DMS79 treated with DMSO at 0.1 percent for 48 hours (cell line): ENCODE results near the gene ACOT7.
"Not testable (repeated sequence)": the region's sequence is repeated elsewhere in the genome, so short reads cannot be mapped to it uniquely, and the experiment has no call there.

ENCODE experiments used
- DNase-seq: peaks from one replicate; lab custom pipeline; 2025; lab: John Stamatoyannopoulos, UW

Gene ACOT7

GRCh38 chr1:6310116-6310848, 83.3 kb downstream of the ACOT7 start:
- peak; percentile 11 for DNase-seq

DNA sequence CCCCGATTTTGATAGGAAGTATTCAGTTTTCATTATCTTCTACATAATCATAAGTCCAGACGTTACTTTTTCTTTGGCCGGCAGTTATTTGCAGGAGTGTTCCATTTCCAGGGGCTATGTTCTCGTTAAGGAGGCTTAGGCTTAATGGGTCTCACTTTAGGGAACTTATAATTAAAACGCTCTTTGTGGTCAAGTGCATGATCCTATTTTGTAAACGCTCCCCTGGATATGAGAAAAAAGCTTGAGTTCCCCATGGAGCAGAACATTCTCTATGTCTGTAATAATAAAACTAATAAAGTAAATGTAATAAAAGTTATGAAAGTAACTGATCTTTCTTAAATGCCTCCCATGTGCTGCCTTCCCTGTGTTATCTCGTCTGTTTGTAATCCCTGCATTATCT, 84.0 kb downstream of the ACOT7 start:
- peak; percentile 31 for DNase-seq

DNA sequence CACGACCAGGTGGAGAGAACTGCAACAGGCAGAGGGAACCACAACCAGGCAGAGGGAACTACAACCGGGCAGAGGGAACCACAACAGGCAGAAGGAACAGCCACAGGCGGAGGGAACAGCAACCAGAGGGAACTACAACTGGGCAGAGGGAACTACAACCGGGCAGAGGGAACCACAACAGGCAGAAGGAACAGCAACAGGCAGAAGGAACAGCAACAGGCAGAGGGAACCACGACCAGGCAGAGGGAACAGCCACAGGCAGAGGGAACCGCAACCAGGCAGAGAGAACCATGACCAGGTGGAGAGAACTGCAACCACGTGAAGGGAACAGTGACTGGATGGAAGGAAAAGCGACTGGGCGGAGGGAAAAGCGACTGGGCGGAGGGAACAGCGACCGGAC, 85.1 kb downstream of the ACOT7 start:
- no peak for DNase-seq

DNA sequence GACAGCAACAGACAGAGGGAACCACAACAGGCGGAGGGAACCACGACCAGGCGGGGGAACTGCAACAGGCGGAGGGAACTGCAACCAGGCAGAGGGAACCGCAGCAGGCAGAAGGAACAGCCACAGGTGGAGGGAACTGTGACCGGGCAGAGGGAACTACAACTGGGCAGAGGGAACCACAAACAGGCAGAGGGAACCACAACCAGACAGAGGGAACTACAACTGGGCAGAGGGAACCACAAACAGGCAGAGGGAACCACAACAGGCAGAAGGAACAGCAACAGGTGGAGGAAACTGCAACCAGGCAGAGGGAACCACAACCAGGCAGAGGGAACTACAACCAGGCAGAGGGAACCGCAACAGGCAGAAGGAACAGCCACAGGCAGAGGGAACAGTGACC, 85.9 kb downstream of the ACOT7 start:
- DNase-seq = not testable (repeated sequence)

GRCh38 chr1:6307099-6307498, 86.5 kb downstream of the ACOT7 start:
- no peak for DNase-seq

- no peak for DNase-seq
Measured at GRCh38 chr1:6303397-6304012, 90.1 kb downstream of the ACOT7 start.

DNA sequence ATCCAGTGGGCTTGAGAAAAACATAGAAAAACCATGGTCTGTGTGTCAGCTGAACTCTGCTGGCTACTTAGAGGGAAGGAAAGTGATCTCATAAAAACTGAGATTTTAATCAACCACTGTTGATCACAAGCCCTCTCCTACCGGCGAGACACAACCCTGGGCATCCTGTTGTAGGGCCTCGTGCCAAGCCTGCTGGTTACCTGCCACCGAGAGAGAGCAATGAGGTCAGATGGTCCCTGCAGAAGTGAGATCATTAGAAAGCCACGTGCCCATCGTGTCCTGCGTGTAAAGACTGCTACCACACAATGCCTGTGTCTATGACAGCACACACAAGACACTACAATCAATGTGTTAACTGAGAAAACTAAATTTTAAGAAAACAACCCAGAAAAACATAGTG, 91.0 kb downstream of the ACOT7 start:
- DNase-seq = no peak

- DNase-seq = no peak
Measured at GRCh38 chr1:6301526-6301925, 92.0 kb downstream of the ACOT7 start.

- no peak for DNase-seq
Measured at GRCh38 chr1:6300342-6301048, 93.1 kb downstream of the ACOT7 start.

DNA sequence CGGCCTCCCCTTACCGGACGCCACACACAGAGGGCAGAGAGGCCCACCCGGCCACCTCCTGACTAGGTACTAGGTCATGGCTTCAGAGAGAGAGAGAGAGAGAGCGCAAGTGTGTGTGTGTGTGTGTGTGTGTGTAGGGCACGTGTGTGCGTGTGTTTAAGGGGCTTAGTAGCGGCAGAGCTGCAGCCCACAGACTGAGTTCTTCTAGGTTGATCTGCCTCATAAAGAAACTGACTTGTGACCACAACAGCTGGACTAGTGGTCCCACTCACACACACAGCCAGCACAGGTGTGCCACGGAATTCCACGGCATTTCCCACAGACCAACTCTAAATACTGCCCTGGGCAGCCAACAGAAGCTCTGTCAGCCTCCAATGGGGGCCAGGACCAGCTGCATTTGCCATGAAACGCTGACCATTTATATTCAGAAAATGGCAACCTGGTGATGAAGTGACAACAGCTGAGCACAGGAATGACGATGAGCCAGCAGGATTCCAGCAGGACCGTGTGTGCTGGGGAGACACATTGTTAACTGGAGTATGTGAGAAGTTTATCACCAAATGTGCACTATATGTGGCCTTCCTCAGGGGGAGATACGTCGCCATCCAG, 93.9 kb downstream of the ACOT7 start:
- no peak for DNase-seq

GRCh38 chr1:6298940-6299465, 94.6 kb downstream of the ACOT7 start:
- no peak for DNase-seq

- no peak for DNase-seq
Measured at GRCh38 chr1:6298530-6298929, 95.0 kb downstream of the ACOT7 start.

DNA sequence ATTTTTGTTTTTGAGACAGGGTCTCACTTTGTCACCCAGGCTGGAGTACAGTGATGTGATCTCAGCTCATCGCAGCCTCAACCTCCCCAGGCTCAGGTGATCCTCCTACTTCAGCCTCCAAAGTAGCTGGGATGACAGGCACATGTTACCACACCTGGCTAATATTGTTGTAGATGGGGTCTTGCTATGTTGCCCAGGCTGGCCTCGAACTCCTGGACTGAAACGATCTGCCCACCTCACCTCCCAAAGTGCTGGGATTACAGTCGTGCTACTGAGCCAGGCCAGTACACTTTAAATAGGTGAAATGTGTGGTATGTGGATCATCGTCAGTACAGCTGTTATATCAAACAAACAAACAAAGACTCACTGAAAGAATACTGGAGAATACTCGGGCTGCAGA, 97.7 kb downstream of the ACOT7 start:
- no peak for DNase-seq

GRCh38 chr1:6294890-6295556, 98.5 kb downstream of the ACOT7 start:
- no peak for DNase-seq

GRCh38 chr1:6294080-6294889, 99.3 kb downstream of the ACOT7 start:
- DNase-seq = no peak

DNA sequence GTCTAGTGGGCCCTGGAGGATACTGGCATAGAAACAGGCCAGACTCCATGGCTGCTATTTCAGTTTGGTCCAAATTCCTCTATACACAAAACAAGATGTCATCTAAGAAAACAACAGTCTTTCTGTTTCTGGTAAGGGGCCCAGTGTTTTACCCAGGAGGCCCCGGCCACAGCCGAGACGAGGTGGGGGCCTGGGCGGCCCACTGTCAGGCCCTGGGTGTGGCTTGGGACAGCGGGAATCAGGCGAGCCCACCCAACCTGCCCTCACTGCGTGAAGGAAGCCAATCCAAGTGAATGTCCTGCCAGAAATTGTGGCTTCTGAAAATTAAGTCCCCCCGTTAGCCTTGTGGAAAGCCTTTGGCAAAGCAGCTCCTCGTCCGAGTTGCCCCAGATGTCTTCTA, 101.5 kb downstream of the ACOT7 start:
- DNase-seq = no peak

DNA sequence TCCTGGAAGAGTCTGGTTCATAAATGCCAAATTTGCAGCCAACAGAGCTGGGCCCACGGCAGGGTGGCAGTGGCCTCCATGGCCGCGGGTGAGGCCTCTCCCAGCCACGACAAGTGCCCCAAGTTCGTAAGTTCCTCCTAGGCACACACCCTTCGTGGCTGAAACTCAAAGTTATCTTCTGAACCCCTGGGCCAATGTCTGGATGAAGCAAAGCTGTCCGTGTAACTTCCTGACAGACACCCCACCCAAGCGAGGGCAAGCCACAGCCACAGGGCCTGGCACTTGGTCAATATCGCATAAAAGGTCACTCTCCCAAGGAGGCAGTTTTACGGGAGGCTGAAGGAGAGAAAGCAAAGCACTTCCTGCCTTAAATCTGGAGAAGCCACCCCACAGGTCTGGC, 104.9 kb downstream of the ACOT7 start:
- DNase-seq = no peak

DNA sequence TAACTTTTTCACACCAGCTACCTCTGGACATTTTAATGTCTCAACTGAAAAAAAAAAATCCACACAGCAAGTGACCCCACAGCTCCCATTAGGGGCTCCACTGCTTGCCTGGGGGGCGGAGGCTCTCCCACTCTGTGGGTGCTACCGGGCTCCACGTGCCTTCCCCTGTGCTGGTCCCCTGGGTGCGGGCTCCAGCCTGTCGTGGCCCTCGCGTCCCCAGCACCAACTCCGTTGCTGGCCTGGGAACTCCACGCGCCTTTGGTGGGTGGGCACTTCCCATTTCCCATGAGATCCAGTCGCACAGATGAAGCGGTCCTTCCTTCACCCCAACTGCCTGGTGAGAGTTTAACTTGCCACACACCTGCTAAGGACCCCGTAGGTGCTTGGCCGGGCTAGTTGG, 105.5 kb downstream of the ACOT7 start:
- DNase-seq = no peak

DNA sequence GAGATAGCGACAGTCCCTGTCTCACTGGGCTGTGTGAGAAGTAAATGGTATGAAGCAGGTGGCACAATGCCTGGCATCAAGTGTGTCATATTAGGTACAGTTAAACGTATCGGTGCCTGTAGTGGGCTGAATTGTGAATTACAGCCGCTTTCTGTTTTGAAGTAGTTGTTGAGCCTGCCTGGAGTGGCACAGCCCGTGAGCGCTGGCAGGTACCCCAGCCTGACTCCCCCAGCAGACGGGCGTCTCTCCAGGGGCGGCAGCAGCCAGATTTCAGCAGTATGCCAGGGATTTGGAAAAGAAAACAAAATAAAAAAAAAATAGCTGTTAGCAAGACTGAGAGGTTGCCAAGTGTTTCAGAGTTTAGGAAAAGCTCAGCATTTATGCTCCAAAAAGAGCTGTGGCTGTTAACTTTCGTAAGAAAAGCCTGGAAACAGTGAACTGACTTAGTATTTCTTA, 106.1 kb downstream of the ACOT7 start:
- DNase-seq = peak; percentile 99

DNA sequence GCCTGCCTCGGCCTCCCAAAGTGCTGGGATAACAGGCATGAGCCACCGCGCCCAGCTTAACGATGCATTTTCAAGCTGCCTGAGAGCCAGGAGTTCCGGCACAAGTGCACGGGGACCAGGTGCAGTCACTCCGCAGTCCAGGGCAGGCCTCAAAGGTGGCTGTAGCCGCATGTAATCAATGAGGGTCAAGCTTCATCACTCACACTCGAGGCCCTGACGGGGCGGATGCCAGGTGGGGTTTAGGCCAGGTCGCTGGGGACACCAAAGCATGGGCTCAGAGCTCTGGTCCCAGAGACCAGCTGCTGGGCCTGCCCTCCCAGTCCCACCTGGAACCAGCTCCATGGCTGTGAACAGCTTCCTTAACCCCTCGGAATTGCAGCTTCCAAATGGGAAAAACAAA, 106.5 kb downstream of the ACOT7 start:
- DNase-seq = no peak

DNA sequence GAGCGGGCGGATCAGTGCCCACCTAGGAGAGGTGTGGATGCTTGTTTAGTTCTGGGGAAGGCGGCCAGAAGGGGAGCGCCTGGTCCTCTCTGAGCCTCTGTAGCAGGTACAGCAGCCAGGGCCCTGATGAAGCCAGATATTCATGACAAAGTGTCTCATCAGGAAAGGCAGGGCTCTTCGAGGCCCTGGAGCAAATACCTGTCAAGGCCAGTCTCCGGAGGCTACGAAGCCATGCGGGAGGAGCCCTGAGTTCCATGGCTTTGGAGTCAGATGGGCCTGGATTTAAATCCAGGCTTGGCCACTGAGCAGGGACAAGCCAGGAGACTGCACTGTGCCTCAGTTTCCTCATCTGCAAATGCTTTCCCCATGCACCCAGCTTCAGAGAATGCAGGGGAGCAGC, 107.3 kb downstream of the ACOT7 start:
- DNase-seq = no peak
